Calu3 (cell line): ENCODE data around the gene FZD10. TPM values are rescaled to one million over a fixed set of nuclear protein-coding genes. Genes with fewer than 3 reads are reported as not detected.

Source experiments
- BruUV-seq: library from RNA; stranded (reverse); fragments of 400-500 nt; replicated peaks from 2 replicates; lab custom pipeline; 2021; lab: Mats Ljungman, UMichigan
- CTCF ChIA-PET: fragments of 300-600 bp; sonication (Branson Sonifier 250); formaldehyde crosslinking; loops from one replicate; lab custom pipeline; 2022; ENCODE audit warnings: antibody characterized with exemption; lab: Charles Lee
- DNase-seq: peaks from one replicate; pipeline ENCODE4 v3.0.0; 2022
- H3K27ac Mint-ChIP-seq: one replicate; pipeline ENCODE4 v1.8.0; 2022; ENCODE audit warnings: mixed read lengths; ENCODE audit not compliant: unreplicated experiment
- H3K27me3 Mint-ChIP-seq: one replicate; pipeline ENCODE4 v1.8.0; 2022; ENCODE audit warnings: mixed read lengths; ENCODE audit not compliant: unreplicated experiment
- H3K36me3 Mint-ChIP-seq: one replicate; pipeline ENCODE4 v1.8.0; 2022; ENCODE audit warnings: mild to moderate bottlenecking, moderate library complexity, mixed read lengths; ENCODE audit not compliant: insufficient read depth, unreplicated experiment
- H3K4me1 Mint-ChIP-seq: one replicate; pipeline ENCODE4 v1.8.0; 2022; ENCODE audit warnings: mild to moderate bottlenecking, low read depth, mixed read lengths; ENCODE audit not compliant: unreplicated experiment
- H3K4me3 Mint-ChIP-seq: one replicate; pipeline ENCODE4 v1.8.0; 2022; ENCODE audit warnings: mild to moderate bottlenecking, low read depth, moderate library complexity, mixed read lengths; ENCODE audit not compliant: unreplicated experiment
- H3K9me3 Mint-ChIP-seq: one replicate; pipeline ENCODE4 v1.8.0; 2022; ENCODE audit warnings: low read depth, mixed read lengths; ENCODE audit not compliant: unreplicated experiment
- CTCF ChIP-seq: fragments of 200-600 bp; IDR thresholded peaks from one replicate; pipeline ENCODE4 v1.8.0; 2022; ENCODE audit warnings: antibody characterized with exemption; ENCODE audit not compliant: unreplicated experiment
- intact Hi-C: fragments of 100-400 bp; cut with micrococcal nuclease; formaldehyde crosslinking; loops from one replicate; pipeline ENCODE4 v1.10.0; 2022; ENCODE audit not compliant: unreplicated experiment
- total RNA-seq: library from RNA; stranded (reverse); gene quantifications from 2 replicates; pipeline ENCODE4 v1.2.3, GENCODE V29; 2022

FZD10 gene
- total RNA-seq, 1 experiment from 2014 or later, result not detected

- no peak for DNase-seq
- CTCF ChIA-PET, result no interaction called here
- intact Hi-C loops, result no loop called here
- Mint-ChIP-seq H3K36me3 (no peaks in the 10 kb centered on the region), H3K27me3 (no peaks in the 10 kb centered on the region), H3K4me1 (no peaks in the 10 kb centered on the region), H3K27ac (no peak overlapping the region), H3K9me3 (peaks cover 19% of the 10 kb centered on the region), H3K4me3 (no peak overlapping the region)
- no peak for TF ChIP-seq CTCF
- no TSS peak for BruUV-seq
Measured at GRCh38 chr12:130199581-130200390, 37.5 kb downstream of the FZD10 start.

GRCh38 chr12:130200445-130200844 lies 38.2 kb downstream of the FZD10 start:
- no peak for TF ChIP-seq CTCF
- H3K4me1 Mint-ChIP-seq, result no peaks in the 10 kb centered on the region
- intact Hi-C loops, result no loop called here
- no peaks in the 10 kb centered on the region for H3K36me3 Mint-ChIP-seq
- no peak overlapping the region for H3K4me3 Mint-ChIP-seq
- no peak for DNase-seq
- peaks cover 19% of the 10 kb centered on the region for H3K9me3 Mint-ChIP-seq
- CTCF ChIA-PET, result no interaction called here
- no peaks in the 10 kb centered on the region for H3K27me3 Mint-ChIP-seq
- BruUV-seq, result no TSS peak
- no peak overlapping the region for H3K27ac Mint-ChIP-seq

GRCh38 chr12:130201037-130201436 lies 38.8 kb downstream of the FZD10 start:
- DNase-seq, result no peak
- CTCF ChIA-PET, result no interaction called here
- Mint-ChIP-seq H3K27me3 (no peaks in the 10 kb centered on the region), H3K9me3 (peaks cover 20% of the 10 kb centered on the region), H3K4me1 (no peaks in the 10 kb centered on the region), H3K4me3 (no peak overlapping the region), H3K36me3 (no peaks in the 10 kb centered on the region), H3K27ac (no peak overlapping the region)
- intact Hi-C loops, result no loop called here
- TF ChIP-seq CTCF, result no peak
- no TSS peak for BruUV-seq

GRCh38 chr12:130202201-130202600 lies 39.9 kb downstream of the FZD10 start:
- no TSS peak for BruUV-seq
- no peak overlapping the region for H3K4me3 Mint-ChIP-seq
- H3K27me3 Mint-ChIP-seq, result no peaks in the 10 kb centered on the region
- no peak overlapping the region for H3K27ac Mint-ChIP-seq
- intact Hi-C loops, result no loop called here
- CTCF ChIA-PET, result no interaction called here
- TF ChIP-seq CTCF, result no peak
- no peaks in the 10 kb centered on the region for H3K36me3 Mint-ChIP-seq
- DNase-seq, result no peak
- H3K4me1 Mint-ChIP-seq, result no peaks in the 10 kb centered on the region
- H3K9me3 Mint-ChIP-seq, result peaks cover 25% of the 10 kb centered on the region
